ENCODE measurements around the gene PVALEF. TPM values are rescaled to one million over a fixed set of nuclear protein-coding genes. Genes with fewer than 3 reads are reported as not detected.

PVALEF gene
- total RNA-seq, 2 experiments from 2014 or later, result not detected

- ChIA-PET POLR2A (no interaction called here), CTCF (interaction anchor here (1.0 kb wide), 2 partner anchors 22 to 603 kb away, joined by 3 read pairs; no protein-coding TSS in a partner anchor)
Observed at GRCh38 chr17:81178136-81179091, 13.1 kb downstream of the PVALEF start.

DNA sequence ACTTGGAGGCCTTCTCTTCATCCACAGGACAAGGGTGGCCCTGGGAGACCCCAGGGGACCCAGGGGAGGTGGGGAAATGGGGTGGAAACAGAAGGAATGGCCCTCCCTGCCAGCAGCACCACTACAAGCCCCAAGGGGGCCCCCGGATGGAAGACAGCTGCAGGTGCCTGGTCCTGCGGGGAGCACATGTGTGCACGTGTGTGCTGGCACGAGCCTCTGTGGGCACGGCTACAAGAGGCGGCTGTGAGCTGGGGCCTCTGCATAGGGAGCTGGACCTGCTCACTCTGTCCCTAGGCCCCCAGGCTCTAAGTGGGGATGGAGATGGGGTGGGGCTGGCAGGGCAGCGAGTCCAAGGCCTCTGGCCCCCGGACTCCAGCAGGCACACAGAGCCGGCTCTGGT is 13.9 kb downstream of the PVALEF start:
- ChIA-PET POLR2A (no interaction called here), CTCF (interaction anchor here (1.0 kb wide), 2 partner anchors 22 to 604 kb away, joined by 3 read pairs; no protein-coding TSS in a partner anchor)

GRCh38 chr17:81179861-81180260 is 14.6 kb downstream of the PVALEF start:
- POLR2A ChIA-PET, result no interaction called here
- CTCF ChIA-PET, result no interaction called here

GRCh38 chr17:81180836-81181810 is 15.8 kb downstream of the PVALEF start:
- ChIA-PET POLR2A (no interaction called here), CTCF (no interaction called here)

GRCh38 chr17:81181811-81182185 is 16.5 kb downstream of the PVALEF start:
- CTCF ChIA-PET, result no interaction called here
- POLR2A ChIA-PET, result no interaction called here

DNA sequence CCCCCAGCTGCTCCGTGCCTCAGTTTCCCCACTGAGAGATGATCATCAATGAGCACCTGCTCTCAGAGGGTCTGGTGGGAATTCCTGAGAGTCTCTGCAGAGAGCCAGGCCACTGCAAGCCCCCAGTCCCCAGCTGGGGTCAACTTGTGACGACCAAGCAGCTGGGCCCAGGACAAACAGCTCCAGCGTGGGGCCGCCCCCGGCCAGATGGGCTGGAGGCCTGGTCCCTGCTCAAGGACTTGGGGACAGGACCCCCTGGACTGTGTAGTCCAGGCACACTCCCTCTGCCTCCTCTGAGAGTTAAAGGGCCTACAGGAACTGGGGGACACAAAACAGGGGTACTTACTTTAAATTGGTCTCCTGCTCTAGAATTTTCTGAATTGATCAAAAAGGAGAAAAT is 17.3 kb downstream of the PVALEF start:
- CTCF ChIA-PET, result no interaction called here
- POLR2A ChIA-PET, result no interaction called here

- POLR2A ChIA-PET, result no interaction called here
- CTCF ChIA-PET, result no interaction called here
Observed at GRCh38 chr17:81183316-81183715, 18.0 kb downstream of the PVALEF start.

- ChIA-PET CTCF (no interaction called here), POLR2A (no interaction called here)
Observed at GRCh38 chr17:81183807-81184206, 18.5 kb downstream of the PVALEF start.

GRCh38 chr17:81184555-81184954 is 19.2 kb downstream of the PVALEF start:
- POLR2A ChIA-PET, result no interaction called here
- CTCF ChIA-PET, result no interaction called here

DNA sequence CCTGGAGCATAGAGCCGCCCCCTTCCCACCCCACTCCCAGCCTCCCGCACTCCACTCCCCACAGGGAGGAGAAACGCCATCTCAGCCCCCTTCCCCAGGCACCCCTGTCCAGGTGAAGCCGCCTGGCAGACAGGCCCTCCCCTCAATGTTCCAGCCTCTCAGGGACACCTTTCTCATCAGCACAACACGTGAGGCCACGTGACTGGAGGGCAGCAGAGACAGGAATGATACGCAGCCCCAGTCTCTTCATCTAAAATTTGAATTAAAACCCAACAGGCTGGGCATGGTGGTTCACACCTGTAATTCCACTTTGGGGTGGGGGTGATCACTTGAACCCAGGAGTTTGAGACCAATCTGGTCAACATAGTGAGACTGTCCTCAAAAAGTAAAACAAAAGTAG is 20.9 kb downstream of the PVALEF start:
- CTCF ChIA-PET, result no interaction called here
- POLR2A ChIA-PET, result no interaction called here

- POLR2A ChIA-PET, result no interaction called here
- CTCF ChIA-PET, result no interaction called here
Observed at GRCh38 chr17:81187120-81187519, 21.8 kb downstream of the PVALEF start.

DNA sequence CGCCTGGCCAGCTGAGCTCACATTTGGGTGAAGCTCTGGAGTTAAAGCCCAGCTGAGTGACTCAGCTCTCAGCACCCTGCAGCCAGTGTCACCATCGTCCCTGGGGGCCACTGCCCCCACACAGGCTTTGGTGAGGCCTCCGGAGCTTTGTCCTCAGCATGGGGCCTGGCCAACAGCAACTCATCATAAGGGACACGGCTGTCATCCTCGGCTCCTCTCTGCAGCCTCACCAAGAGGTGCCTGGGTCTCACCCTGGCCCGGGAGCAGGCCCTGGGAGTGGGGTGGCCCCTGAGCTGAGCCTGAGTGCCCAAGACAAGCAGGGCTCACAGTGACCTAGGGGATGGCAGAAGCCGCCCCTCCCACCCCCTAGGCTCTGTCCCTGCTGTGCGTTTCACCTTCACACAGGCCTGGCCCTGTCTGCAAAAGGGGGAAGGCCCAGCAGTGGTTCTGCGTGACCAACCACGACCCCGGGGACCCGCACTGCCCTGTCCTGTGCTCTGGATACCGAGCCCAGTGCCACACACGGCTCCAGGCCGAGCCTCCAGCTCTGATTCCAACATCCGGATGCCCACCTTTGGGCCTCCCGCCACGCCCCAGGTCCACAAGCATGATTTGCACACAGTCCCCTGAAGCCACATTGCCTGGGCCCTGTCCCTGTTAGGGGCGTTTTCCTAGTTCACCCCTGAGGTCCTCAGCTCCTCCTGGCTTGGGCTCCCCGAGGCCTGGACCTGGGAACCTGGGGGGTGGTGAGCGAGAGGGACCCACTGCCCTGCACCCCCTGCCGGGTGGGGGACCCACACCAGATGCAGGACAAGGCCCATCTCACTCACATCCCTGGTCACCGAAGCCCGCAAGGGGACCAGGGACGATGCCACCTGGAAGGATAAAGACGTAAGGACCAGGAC is 22.5 kb downstream of the PVALEF start:
- ChIA-PET CTCF (no interaction called here), POLR2A (no interaction called here)

- CTCF ChIA-PET, result no interaction called here
- POLR2A ChIA-PET, result no interaction called here
Observed at GRCh38 chr17:81188491-81188840, 23.2 kb downstream of the PVALEF start.

- ChIA-PET POLR2A (no interaction called here), CTCF (interaction anchor here (0.6 kb wide), 1 partner anchor 179 kb away, joined by 4 read pairs; no protein-coding TSS in a partner anchor)
Observed at GRCh38 chr17:81189016-81189415, 23.7 kb downstream of the PVALEF start.

DNA sequence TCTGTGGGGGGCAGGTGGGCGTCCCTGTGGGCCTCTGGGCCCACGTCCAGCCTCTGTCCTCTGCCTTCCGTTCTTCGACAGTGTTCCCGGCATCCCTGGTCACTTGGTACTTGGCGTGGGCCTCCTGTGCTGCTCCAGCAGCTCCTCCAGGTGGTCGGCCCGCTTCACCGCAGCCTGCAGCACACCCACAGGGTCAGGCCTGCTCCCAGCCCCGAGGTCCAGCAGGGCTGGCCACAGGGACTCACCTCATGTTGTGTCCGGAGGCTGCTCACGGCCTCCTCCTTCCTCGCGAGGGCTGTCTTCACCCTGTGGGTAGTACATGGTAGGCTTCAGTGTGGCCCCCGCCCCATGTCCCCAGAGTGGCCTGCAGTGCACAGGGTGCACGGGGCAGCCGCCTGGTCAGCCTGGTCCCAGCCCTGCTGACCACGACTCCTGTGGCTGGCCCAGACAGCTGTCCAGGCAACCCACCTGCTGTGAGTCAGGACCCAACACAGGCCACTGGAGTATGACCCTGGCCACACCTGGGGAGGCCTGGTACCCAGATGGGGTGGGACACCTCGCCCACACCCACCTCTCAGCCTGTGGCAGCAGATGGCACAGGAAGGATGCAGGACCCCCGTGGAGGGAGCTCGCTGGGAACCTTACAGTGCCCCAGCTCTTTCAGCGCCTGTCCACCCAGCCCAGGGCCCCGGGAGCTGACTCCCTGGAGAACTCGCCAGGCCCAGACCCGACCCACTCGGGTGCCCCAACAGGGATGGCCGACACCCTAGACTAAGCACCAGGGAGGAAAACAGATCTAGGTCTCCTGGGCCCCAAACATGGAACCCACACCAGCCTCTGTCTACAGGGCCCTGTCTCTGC is 24.6 kb downstream of the PVALEF start:
- CTCF ChIA-PET, result no interaction called here
- POLR2A ChIA-PET, result no interaction called here

- CTCF ChIA-PET, result no interaction called here
- POLR2A ChIA-PET, result no interaction called here
Observed at GRCh38 chr17:81190591-81190990, 25.3 kb downstream of the PVALEF start.

GRCh38 chr17:81191116-81191515 is 25.8 kb downstream of the PVALEF start:
- POLR2A ChIA-PET, result no interaction called here
- CTCF ChIA-PET, result no interaction called here

DNA sequence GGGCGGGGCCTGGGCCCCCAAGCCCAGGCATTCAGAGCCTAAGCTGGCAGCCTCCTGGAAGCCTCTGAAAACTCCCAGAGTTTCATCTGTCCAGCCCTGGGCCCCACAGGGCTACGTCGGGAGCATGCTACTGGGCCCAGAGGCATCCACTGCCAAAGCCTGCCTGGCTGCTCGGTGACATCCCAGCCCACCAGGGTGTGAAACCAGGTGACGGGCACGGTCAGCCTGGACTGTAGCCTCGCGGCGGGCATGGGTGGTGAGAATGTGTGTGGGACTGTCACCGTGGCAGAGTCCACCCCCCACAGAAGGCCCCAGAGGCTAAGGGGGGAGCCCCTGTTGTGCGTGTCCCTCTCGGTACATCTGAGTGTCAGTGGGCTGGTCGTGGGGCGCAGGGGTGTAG is 26.3 kb downstream of the PVALEF start:
- POLR2A ChIA-PET, result no interaction called here
- CTCF ChIA-PET, result no interaction called here

All from activated CD8-positive, alpha-beta memory T cell treated with anti-CD3 and anti-CD28 coated beads for 36 hours (primary cell).